Choroid plexus epithelial cell (primary cell): ENCODE measurements around the gene TMEM269.

Source experiments
- DNase-seq: peaks from one replicate; pipeline ENCODE4 v3.0.0-alpha.2; 2010; ENCODE audit warnings: low read depth
- H3K4me3 ChIP-seq: 2 replicates; pipeline ENCODE4 v1.5.1; 2011; ENCODE audit warnings: low read depth, mild to moderate bottlenecking, control low read depth, low read length, moderate library complexity
- TF ChIP-seq, protein P1 (sequence below): conservative IDR thresholded peaks from 2 replicates; pipeline ENCODE4 v1.5.1; 2011; ENCODE audit warnings: low read depth, mild to moderate bottlenecking, control low read depth, inconsistent platforms, low read length, moderate library complexity

Gene TMEM269

DNA sequence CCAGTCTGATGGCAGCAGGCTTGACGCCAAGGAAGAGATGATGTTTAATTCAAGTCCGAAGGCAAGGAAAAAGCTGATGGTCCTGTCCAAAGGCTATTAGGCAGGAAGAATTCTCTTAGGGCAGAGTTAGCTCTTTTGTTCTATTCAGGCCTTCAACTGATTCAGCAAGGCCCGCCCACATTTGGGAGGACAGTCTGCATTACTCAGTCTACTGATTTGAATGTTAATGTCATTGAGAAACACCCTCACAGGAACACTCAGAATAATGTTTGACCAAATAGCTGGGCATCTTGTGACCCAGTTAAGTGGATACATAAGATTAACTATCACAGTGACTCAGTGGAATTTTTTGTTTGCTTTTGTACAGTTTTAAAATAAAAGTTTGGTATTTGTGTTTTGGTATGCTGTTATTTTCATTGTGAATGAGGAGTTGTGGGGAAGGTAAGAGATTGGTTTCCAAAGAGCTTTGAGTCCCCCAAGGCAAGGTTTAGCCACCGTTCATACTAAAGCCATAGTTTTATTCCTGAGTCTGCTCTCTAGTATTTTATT lies 59.9 kb downstream of the TMEM269 start:
- peak; percentile 19 for DNase-seq
- H3K4me3 ChIP-seq, result no peak overlapping the region
- TF ChIP-seq, protein P1, sequence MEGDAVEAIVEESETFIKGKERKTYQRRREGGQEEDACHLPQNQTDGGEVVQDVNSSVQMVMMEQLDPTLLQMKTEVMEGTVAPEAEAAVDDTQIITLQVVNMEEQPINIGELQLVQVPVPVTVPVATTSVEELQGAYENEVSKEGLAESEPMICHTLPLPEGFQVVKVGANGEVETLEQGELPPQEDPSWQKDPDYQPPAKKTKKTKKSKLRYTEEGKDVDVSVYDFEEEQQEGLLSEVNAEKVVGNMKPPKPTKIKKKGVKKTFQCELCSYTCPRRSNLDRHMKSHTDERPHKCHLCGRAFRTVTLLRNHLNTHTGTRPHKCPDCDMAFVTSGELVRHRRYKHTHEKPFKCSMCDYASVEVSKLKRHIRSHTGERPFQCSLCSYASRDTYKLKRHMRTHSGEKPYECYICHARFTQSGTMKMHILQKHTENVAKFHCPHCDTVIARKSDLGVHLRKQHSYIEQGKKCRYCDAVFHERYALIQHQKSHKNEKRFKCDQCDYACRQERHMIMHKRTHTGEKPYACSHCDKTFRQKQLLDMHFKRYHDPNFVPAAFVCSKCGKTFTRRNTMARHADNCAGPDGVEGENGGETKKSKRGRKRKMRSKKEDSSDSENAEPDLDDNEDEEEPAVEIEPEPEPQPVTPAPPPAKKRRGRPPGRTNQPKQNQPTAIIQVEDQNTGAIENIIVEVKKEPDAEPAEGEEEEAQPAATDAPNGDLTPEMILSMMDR, result no peak

DNA sequence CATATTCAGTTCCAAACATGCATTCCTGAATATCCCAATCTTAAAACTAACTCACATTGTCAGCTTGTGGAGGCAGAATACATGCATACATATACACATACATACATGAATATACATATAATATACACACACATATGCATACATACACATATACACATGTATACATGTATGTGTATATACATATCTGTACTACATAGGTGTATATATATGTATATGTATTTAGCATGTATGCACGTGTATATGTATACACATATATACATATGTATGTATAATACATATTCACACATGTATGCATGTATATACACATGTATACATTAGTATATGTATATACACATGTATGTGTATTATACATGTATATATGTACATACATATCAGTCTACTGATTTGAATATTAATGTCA lies 60.4 kb downstream of the TMEM269 start:
- no peak overlapping the region for H3K4me3 ChIP-seq
- no peak for DNase-seq

GRCh38 chr1:42845866-42846256 lies 61.1 kb downstream of the TMEM269 start:
- peak overlapping the region; percentile 89 for H3K4me3 ChIP-seq
- TF ChIP-seq, protein P1, result no peak
- no peak for DNase-seq

More for the DNA sequence above, 60.4 kb downstream of the TMEM269 start:
- TF ChIP-seq, protein P1, result no peak

- TF ChIP-seq, protein P1, result peak; percentile 61
- peak within 1 kb of the TSS; percentile 89 for H3K4me3 ChIP-seq
- DNase-seq, result peak; percentile 99
These were observed 61.7 kb downstream of the TMEM269 start, which contains the start of gene ZNF691 for GRCh38 chr1:42846257-42847110. ZNF691 (plus strand) TSS chr1:42846613; CDS start chr1:42849659, 3,046 bp downstream.

GRCh38 chr1:42847111-42847595 lies 62.4 kb downstream of the TMEM269 start:
- TF ChIP-seq, protein P1, result no peak
- peak overlapping the region; percentile 89 for H3K4me3 ChIP-seq
- DNase-seq, result no peak

DNA sequence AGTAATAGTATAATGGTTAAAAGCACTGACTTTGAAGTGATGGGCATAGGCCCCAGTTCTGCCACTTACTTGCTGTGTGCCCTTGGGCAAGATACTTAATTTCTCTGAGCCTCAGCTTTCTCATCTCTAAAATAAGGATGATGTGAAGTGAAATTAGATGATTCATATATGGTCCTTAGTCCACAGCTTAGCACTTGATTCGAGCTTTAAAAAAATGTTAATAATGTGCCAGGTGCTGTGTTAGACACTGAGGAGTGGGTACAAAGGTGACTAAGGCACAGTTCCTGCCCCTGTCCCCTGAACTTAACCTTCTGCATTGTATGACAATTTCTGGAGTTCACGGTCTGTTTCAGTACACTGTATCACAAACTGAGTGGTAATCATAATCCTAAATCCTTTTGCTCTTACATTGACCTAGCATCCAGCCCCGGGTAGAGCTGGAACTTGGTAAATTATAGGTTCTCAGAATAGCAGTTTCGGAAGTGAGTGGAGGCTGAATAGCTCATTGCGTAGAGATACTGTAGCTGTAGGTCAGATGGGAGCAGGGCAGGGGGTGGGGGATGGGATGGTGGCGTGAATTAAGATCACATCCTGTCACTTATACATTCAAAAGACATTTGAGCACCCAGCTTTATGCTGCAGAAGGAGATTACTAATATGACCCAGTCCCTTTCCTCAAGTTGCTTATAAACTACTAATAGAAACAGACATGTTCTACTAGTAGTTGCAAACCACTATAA lies 63.1 kb downstream of the TMEM269 start:
- no peak for DNase-seq
- no peak overlapping the region for H3K4me3 ChIP-seq
- TF ChIP-seq, protein P1, result no peak
